ENCODE results near the gene BEAN1. TPM values are rescaled to one million over a fixed set of nuclear protein-coding genes. Genes with fewer than 3 reads are reported as not detected.
A peak's percentile ranks its signal among the peaks of the same experiment; 100 is the strongest.

Gene BEAN1
- total RNA-seq, 2 donors from 2014 or later: not detected

DNA sequence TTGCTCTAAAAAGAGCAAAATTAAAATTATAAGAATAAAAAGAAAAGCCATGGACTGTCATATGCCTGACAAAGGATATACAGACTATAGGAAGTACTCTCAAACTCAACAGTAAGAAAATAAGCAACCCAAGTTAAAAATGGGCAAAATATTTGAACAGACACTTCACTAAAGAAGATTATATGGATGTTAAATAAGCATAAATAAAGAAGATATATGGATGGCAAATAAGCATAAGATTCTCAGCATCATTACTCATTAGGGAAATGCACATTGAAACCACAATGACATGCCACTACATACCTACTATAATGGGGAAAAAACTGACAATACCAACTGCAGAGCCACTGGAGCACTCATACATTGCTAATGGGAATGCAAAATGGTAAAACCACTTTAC lies 14.9 kb upstream of the BEAN1 start:
- intact Hi-C loops (cut with DNase I, micrococcal nuclease): loop anchor here in 1 of 2 donors (5.0 kb wide), 1 partner anchor 60 kb away; no protein-coding TSS in a partner anchor
- no peak for ATAC-seq
- DNase-seq: no peak

GRCh38 chr16:66414891-66415290 lies 12.2 kb upstream of the BEAN1 start:
- ATAC-seq (no peak), DNase-seq (no peak)
- intact Hi-C loops (cut with DNase I, micrococcal nuclease): loop anchor here in 1 of 2 donors (5.0 kb wide), 1 partner anchor 57 kb away; no protein-coding TSS in a partner anchor

DNA sequence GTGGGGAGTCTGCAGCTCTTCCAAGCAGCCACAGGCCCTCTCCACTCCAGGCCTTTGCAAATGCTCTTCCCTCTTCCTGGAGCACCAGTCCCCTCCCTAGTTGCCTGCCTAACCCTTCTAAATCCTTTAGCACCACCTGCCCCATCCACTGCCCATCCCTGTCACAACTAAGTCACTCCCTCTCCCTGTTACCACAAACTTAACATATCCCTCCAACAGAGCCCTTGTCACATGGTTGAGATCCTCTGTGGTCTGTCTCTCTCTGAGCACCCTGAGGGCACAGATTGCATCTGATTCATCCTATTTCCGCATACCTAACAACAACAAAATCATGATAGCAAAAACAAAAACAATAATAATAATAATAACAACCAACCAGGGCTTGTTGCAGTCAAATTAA lies 11.0 kb upstream of the BEAN1 start:
- intact Hi-C loops (cut with DNase I, micrococcal nuclease): no loop called here
- ATAC-seq: no peak
- no peak for DNase-seq

DNA sequence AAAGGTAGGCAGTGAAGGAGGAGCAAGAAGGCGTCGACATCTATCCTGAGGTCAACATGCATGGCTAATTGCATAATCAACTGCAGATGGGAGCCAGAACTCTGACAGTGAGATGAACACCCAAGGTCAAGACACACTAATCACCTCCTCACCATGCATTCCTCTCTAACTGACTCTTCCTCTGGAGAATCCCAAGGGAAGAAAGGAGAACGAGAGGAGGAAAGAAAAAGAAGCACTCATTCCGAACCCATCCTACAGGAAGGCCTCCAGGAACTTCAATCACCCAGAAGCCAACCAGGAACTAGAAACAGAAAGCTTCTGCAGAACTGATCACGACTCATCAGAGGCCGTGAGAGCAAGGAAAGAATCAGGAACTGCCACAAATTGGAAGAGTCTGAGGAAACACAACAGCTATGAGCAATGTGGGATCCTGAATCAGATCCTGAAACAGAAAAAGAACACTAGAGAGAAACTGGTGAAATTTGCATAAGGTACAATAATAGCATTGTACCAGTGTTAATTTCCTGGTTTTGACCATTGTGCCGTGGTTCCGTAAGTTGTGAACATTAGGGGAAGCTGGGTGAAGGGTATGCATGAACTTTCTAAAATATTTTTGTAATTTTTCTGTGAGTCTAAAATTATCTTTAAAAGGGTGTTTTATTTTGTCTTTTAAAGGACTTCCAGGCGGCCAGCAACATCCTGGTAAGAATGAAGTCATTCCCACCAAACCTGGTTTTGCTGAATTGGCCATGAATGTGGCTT lies 10.0 kb upstream of the BEAN1 start:
- ATAC-seq (no peak), DNase-seq (no peak)
- intact Hi-C loops (cut with DNase I, micrococcal nuclease): no loop called here

GRCh38 chr16:66418165-66418962 lies 8.7 kb upstream of the BEAN1 start:
- ATAC-seq (no peak), DNase-seq (no peak)
- intact Hi-C loops (cut with DNase I, micrococcal nuclease): no loop called here

DNA sequence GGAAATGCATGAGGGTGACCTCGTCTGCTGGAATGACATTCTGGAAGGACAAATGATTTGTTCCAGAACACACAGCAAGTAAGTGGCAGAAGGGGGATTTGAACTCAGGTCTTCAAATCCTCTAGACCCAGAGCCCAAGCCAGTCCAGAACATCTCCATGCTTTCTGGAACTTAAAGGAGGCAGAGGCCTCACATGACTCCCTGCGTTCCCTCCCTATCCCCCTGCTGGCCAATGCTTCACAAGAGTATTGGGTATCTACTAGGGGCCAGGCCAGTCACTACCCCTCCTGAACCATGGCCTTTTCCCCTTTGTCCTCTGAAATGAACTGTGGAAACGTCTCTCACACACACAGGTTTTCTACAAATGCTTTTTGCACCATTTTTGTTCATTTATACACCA lies 7.6 kb upstream of the BEAN1 start:
- intact Hi-C loops (cut with DNase I, micrococcal nuclease): no loop called here

GRCh38 chr16:66420396-66420795 lies 6.7 kb upstream of the BEAN1 start:
- ATAC-seq (no peak), DNase-seq (no peak)
- intact Hi-C loops (cut with DNase I, micrococcal nuclease): no loop called here

More for the DNA sequence above, 7.6 kb upstream of the BEAN1 start:
- DNase-seq (no peak), ATAC-seq (no peak)

DNA sequence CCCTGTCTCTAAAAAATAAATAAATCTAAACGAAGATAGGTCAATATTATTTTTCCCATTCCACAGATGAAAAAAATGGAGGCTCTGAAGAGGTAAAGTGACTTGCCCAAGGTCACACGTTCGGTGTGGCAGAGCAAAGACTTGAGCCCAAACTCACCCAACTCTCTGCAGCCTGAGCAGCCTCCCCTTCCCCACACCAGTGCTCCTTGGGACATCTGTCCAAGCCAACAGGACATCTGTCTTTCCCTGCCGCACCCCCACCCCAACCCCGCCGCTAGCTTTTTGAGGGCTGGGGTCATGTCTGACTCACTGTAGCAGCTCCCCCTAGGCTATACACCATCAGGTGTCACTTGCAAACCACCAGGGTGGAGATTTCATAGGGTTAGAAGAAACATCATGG lies 5.2 kb upstream of the BEAN1 start:
- ATAC-seq (no peak), DNase-seq (no peak)
- intact Hi-C loops (cut with DNase I, micrococcal nuclease): no loop called here

GRCh38 chr16:66422366-66422765 lies 4.7 kb upstream of the BEAN1 start:
- intact Hi-C loops (cut with DNase I, micrococcal nuclease): no loop called here
- no peak for ATAC-seq
- DNase-seq: no peak

DNA sequence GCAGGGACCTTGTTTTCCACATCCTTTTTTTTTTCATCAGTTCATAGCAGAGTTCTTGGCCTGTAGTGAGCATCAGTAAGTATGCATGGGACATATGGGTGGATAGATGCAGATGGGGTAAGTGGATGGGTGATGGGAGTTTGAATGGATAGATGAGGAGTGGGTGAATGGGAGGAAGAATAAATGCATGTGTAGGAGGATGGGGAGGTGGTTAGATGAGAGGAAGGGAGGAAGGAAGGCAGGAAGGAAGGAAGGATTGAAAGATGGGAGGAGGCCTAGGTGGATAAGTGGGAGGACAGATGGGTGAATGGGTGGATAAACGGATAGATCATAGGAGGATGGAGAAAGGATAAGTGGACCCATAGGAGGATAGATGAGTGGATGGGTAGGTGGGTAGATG lies 3.9 kb upstream of the BEAN1 start:
- intact Hi-C loops (cut with DNase I, micrococcal nuclease): no loop called here
- ATAC-seq (no peak), DNase-seq (no peak)

DNA sequence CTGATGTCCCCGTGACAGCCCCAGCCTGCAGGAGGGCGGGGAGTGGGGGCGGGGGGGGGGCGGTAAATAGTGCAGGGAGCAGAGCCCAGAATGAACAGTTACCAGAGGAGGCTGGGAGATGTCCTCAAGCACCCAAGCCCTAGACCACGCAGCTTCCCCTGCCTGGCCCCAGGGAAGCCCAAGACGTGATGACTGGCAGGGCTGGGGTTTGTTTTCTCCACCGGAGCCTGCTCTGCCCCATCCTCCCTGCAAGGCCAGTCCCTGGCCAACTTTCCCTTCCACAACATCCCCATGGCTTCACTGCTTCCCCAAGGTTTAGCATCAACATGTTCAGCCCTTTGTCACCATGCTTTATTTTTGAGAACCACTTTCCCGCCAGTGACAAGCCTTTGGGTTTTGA lies 1.4 kb upstream of the BEAN1 start:
- DNase-seq: no peak
- no peak for ATAC-seq
- intact Hi-C loops (cut with DNase I, micrococcal nuclease): no loop called here

DNA sequence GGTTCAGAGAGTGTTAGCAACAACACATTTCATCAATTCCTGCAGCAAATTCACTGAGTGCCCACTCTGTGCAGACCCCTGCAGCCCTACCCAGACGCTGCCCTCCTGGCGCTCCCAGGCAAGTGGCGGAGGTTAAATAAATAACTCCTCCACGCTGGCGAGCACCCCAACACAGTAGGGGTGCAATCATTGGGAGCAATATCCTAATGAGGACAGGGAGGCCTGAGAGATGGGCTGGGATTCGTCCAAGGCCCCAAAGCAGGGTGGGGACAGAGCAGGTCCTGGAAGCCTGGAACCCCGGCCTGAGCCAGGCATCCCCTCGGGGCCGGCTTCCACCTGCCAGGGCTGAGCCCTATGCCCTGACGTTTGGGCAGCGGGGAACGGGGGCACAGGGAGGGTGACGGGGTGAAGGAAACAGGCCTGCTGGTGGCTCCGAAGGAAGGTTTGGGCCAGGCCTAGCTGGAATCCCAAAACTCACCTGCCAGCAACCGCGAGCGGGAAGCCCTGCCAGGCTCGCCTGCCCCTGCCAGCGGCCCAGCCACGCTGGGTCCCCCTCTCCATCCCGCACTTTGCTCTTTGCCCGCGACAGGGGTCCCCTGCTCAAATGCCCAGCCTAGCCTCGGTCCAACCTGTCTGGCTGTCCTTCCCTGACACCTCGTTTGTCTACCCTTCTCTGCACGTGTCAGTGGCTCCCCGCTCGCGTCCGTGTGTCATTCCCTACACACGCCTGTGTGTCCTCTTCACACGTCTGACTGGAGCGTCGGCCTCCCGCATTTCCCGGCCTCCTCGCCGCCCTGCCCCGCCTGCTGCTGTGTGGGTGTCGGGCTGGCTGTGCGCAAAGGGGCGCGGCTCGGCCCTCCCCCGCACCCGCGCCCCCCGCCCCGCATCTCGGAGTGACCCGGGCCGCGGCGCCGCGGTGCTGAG lies 721 bp upstream of the BEAN1 start:
- intact Hi-C loops (cut with DNase I, micrococcal nuclease): no loop called here
- no peak for DNase-seq
- ATAC-seq: peak; percentile 9

GRCh38 chr16:66427871-66428681 lies 981 bp downstream of the BEAN1 start:
- DNase-seq (no peak), ATAC-seq (peak; percentile 59)
- intact Hi-C loops (cut with DNase I, micrococcal nuclease): no loop called here

DNA sequence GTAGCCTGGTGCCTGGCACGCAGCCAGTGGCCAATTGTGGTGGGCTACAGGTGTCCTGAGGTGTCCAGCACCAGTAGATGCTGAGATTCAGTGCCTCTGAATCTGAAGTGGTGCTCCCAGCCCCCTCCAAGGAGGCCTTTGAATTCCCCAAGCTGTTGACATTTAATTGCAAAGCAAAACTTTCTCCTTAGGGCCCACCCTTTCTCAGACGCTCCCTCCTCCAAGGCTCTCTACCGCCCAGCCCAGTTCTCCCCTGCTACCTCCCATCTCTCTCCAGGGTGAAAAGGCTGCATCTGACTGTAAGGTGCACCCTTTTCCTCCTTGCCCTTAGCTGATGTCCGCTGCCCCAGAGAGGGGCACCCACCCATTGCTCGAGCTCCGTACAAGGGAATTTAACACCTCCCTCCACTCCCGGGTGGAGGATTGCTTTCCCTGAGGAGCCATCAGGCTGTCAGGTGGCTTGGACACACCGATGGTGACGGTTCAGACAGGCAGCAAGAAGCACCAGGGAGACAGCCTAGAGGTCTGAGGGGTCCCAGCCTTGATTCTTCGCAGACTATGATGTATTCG lies 1.7 kb downstream of the BEAN1 start:
- no peak for ATAC-seq

GRCh38 chr16:66429290-66429962 lies 2.3 kb downstream of the BEAN1 start:
- intact Hi-C loops (cut with DNase I, micrococcal nuclease): no loop called here
- ATAC-seq: no peak
- no peak for DNase-seq

More for the DNA sequence above, 1.7 kb downstream of the BEAN1 start:
- DNase-seq: no peak
- intact Hi-C loops (cut with DNase I, micrococcal nuclease): no loop called here

DNA sequence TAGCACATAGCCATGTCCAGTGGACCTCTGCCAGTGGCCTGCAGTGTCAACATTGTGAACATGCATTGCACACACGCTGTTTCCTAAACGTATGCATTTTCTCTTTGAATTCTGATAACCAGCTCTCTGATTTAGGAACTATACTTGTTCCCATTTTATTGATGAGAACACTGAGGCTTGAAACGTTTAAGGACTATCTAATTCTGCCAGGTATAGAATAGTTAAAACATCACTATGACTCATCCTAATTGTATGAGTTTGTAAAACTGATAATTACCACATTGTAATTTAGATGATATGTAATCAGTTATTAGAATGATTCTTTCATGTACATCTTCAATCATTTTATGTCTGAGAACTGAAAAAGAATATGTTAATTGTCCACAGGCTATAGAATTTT lies 3.1 kb downstream of the BEAN1 start:
- intact Hi-C loops (cut with DNase I, micrococcal nuclease): no loop called here

GRCh38 chr16:66431760-66432159 lies 4.7 kb downstream of the BEAN1 start:
- no peak for DNase-seq
- no peak for ATAC-seq
- intact Hi-C loops (cut with DNase I, micrococcal nuclease): no loop called here

More for the DNA sequence above, 3.1 kb downstream of the BEAN1 start:
- DNase-seq (no peak), ATAC-seq (no peak)

- ATAC-seq (no peak), DNase-seq (no peak)
- intact Hi-C loops (cut with DNase I, micrococcal nuclease): no loop called here
These were observed 5.3 kb downstream of the BEAN1 start for GRCh38 chr16:66432429-66432828.
